Parathyroid adenoma (tissue), 2 donors: ENCODE measurements around the gene SAXO1.

Experiments
- H2AFZ ChIP-seq: fragments of 300-600 bp; sonication (generic); one replicate; pipeline ENCODE4 v1.7.0; 2017; ENCODE audit warnings: antibody characterized with exemption, mild to moderate bottlenecking
- H3K27ac ChIP-seq: fragments of 300-600 bp; sonication (generic); one replicate; pipeline ENCODE4 v1.7.0; 2017
- H3K27me3 ChIP-seq: fragments of 300-600 bp; sonication (generic); one replicate; pipeline ENCODE4 v1.7.0; 2017; ENCODE audit warnings: low read length; ENCODE audit not compliant: control insufficient read depth, insufficient read depth
- H3K36me3 ChIP-seq: fragments of 300-600 bp; sonication (generic); one replicate; pipeline ENCODE4 v1.7.0; 2017; ENCODE audit warnings: low read length; ENCODE audit not compliant: control insufficient read depth, insufficient read depth
- H3K4me1 ChIP-seq: fragments of 300-600 bp; sonication (generic); one replicate; pipeline ENCODE4 v1.7.0; 2017; ENCODE audit warnings: control low read depth
- H3K4me2 ChIP-seq: fragments of 300-600 bp; sonication (generic); one replicate; pipeline ENCODE4 v1.7.0; 2017; ENCODE audit warnings: low read length
- H3K4me3 ChIP-seq: fragments of 300-600 bp; sonication (generic); one replicate; pipeline ENCODE4 v1.7.0; 2017; ENCODE audit warnings: low read depth, low read length
- H3K79me2 ChIP-seq: fragments of 300-600 bp; sonication (generic); one replicate; pipeline ENCODE4 v1.7.0; 2017; ENCODE audit warnings: control low read depth
- H3K9ac ChIP-seq: fragments of 300-600 bp; sonication (generic); one replicate; pipeline ENCODE4 v1.7.0; 2017; ENCODE audit warnings: mild to moderate bottlenecking
- H3K9me3 ChIP-seq: fragments of 300-600 bp; sonication (generic); one replicate; pipeline ENCODE4 v1.7.0; 2017; ENCODE audit warnings: low read length; ENCODE audit not compliant: control insufficient read depth
- CTCF ChIP-seq: fragments of 300-600 bp; sonication (generic); IDR thresholded peaks from one replicate; pipeline ENCODE4 v1.7.0; 2017; ENCODE audit warnings: antibody characterized with exemption, mild to moderate bottlenecking
- donor health status: primary hyperparathyroidism.

SAXO1 gene

GRCh38 chr9:18928711-18929110 lies 104.3 kb downstream of the SAXO1 start:
- no peaks in the 10 kb centered on the region for H3K79me2 ChIP-seq
- no peak overlapping the region for H3K9ac ChIP-seq
- no peak for TF ChIP-seq CTCF
- no peak overlapping the region for H3K4me2 ChIP-seq
- no peak overlapping the region for H2AFZ ChIP-seq
- H3K36me3 ChIP-seq, result no peaks in the 10 kb centered on the region
- no peak overlapping the region for H3K4me3 ChIP-seq
- H3K9me3 ChIP-seq, result no peaks in the 10 kb centered on the region
- no peaks in the 10 kb centered on the region for H3K27me3 ChIP-seq
- no peaks in the 10 kb centered on the region for H3K4me1 ChIP-seq
- H3K27ac ChIP-seq, result no peak overlapping the region

- no peak for TF ChIP-seq CTCF
Measured at GRCh38 chr9:18926513-18926912, 106.5 kb downstream of the SAXO1 start.

DNA sequence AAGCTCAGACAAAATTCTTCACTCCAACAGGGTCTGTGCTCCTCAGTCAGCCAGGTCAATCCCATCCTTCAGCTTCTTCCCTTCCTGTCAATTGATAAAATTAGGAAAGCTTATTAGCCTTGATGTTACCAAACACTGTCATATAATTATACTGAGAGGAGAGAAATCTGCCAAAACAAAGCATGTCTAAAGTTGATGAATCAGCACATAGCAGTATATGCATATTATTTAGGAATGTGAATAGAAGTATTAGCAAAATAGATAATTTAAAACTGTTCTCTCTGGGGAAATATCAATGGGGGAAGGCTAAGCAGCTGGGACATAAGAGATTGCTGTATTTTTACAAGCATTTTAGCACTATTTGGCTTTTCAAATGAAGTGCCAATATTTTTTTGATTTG lies 107.1 kb downstream of the SAXO1 start:
- H3K4me1 ChIP-seq, result no peaks in the 10 kb centered on the region
- H3K79me2 ChIP-seq, result no peaks in the 10 kb centered on the region
- no peaks in the 10 kb centered on the region for H3K36me3 ChIP-seq
- no peak for TF ChIP-seq CTCF
- no peak overlapping the region for H3K4me3 ChIP-seq
- no peak overlapping the region for H3K9ac ChIP-seq
- H3K9me3 ChIP-seq, result no peaks in the 10 kb centered on the region
- no peak overlapping the region for H3K27ac ChIP-seq
- no peak overlapping the region for H2AFZ ChIP-seq
- no peaks in the 10 kb centered on the region for H3K27me3 ChIP-seq
- H3K4me2 ChIP-seq, result no peak overlapping the region

More at GRCh38 chr9:18926513-18926912, 106.5 kb downstream of the SAXO1 start:
- H3K4me2 ChIP-seq, result no peak overlapping the region
- no peaks in the 10 kb centered on the region for H3K9me3 ChIP-seq
- H3K9ac ChIP-seq, result no peak overlapping the region
- H3K27ac ChIP-seq, result no peak overlapping the region
- no peaks in the 10 kb centered on the region for H3K79me2 ChIP-seq
- H3K4me1 ChIP-seq, result no peaks in the 10 kb centered on the region
- no peak overlapping the region for H2AFZ ChIP-seq
- H3K36me3 ChIP-seq, result no peaks in the 10 kb centered on the region
- H3K27me3 ChIP-seq, result no peaks in the 10 kb centered on the region
- H3K4me3 ChIP-seq, result no peak overlapping the region

DNA sequence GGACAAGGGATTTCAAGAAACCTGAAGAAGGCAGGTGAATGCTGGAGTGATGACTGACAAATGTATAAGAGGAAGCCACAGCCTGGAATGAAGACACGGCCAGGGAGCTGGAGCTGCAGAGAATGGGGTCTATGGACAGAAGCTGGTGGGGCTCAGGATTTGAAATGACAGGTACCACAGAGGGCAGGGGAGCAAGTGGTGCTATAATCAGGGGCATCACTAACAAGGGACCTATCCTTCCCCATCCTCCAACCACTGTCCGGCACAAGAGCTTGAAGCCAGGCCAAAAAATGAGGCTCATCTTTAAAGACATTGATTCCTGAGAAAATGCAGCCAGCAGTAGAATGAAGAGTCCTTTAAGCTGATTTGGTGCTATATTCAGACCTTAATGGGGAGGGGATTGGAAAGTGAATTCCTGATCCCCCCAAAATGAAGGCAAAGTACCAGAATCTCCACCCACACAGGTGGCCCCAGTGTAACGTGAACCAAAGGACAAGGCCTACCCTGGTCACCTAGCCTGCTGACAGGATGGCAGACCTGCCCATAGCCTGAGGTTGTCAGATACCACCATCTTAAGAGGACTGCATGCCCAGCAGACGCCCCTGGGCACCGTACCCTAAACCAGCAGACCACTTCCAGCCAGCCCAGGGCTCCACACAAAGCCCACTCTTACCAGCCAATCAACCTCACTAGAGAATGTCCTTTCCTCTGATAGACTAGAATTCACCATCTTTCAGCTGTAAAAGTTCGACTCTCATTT lies 109.2 kb downstream of the SAXO1 start:
- Histone ChIP-seq H3K27me3 (no peaks in the 10 kb centered on the region), H3K4me2 (no peak overlapping the region), H3K4me1 (no peaks in the 10 kb centered on the region), H3K9me3 (no peaks in the 10 kb centered on the region), H3K79me2 (no peaks in the 10 kb centered on the region), H3K4me3 (no peak overlapping the region), H3K27ac (no peak overlapping the region), H3K9ac (no peak overlapping the region), H3K36me3 (no peaks in the 10 kb centered on the region), H2AFZ (no peak overlapping the region)
- TF ChIP-seq CTCF, result no peak

DNA sequence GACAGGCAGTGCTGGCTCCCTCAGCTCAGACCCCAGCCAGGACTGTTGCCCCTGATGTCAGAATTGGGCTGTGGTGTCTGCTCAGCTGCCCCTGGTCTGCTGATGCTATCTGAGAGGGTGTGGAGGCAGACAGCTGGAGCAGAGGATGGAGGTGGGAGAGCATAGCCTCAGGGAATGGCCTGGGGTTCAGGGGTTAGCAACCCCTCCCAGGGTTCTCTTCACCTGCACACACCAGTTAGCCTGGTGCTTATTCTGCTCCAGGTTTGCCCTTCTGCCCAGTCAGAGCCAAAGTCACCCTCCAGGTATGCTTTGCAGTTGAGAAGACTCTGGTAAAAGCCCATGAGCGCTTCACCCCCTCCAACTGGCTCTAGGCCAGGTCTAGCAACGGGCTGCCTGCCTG lies 109.8 kb downstream of the SAXO1 start:
- Histone ChIP-seq H3K27me3 (no peaks in the 10 kb centered on the region), H3K4me3 (no peak overlapping the region), H3K4me2 (no peak overlapping the region), H3K9me3 (no peaks in the 10 kb centered on the region), H3K4me1 (no peaks in the 10 kb centered on the region), H3K27ac (no peak overlapping the region), H3K79me2 (no peaks in the 10 kb centered on the region), H3K36me3 (no peaks in the 10 kb centered on the region), H2AFZ (no peak overlapping the region), H3K9ac (no peak overlapping the region)
- TF ChIP-seq CTCF, result no peak
